Measurements from ENCODE around the gene TMEM92. TPM values are rescaled to one million over a fixed set of nuclear protein-coding genes. Genes with fewer than 3 reads are reported as not detected.

Gene TMEM92
- total and polyA plus RNA-seq, 2 of the 13 experiments (the other 11 are each of a cell fraction or from before 2014, with no cell fraction given): 0.07 TPM; not detected in 1

- TF ChIP-seq RAD51 (IDR thresholded peaks at IDR 0.05; ENCODE audit: borderline replicate concordance) (no peak), ZNF24 (IDR thresholded peaks at IDR 0.05) (peak; percentile 67; the same call in 1 of the 2 replicates), ZC3H4 (CRISPR knock-in tag; IDR thresholded peaks at IDR 0.05; ENCODE audit: borderline replicate concordance) (no peak), SNAPC2 (CRISPR knock-in tag; IDR thresholded peaks at IDR 0.05) (0 out of 2 replicates have a peak, but pooled peaks have one; percentile 52)
Observed at GRCh38 chr17:50276588-50277356, 2.5 kb downstream of the TMEM92 start (continued).

- no TSS peak for BruUV-seq (replicated peaks)
- Histone ChIP-seq H2AFZ (ENCODE audit: low read length) (no peak overlapping the region), H3K36me3 (replicated peaks in 1 of 2; ENCODE audit: control insufficient read depth in 1 of 2, insufficient read depth in 2 of 2, low read length in 2 of 2) (no peaks in the 10 kb centered on the region), H3K4me3 (replicated peaks in 1 of 3; ENCODE audit: insufficient read depth in 1 of 3, low read depth in 2 of 3, low read length in 3 of 3) (no peak overlapping the region), H3K4me2 (ENCODE audit: low read depth, low read length) (no peak overlapping the region), H3K9ac (ENCODE audit: insufficient read depth, low read depth, low read length) (no peak overlapping the region), H3K9me3 (ENCODE audit: low read length) (no peaks in the 10 kb centered on the region), H3K27me3 (ENCODE audit: control insufficient read depth in 1 of 2, insufficient read depth in 2 of 2, low read length in 2 of 2) (peaks cover 7 to 58% of the 10 kb centered on the region in 2 experiments; a peak in 4 of 5 replicates), H3K79me2 (ENCODE audit: insufficient read depth, low read length) (no peaks in the 10 kb centered on the region), H3K4me1 (ENCODE audit: insufficient read depth, low read length) (peaks cover 20% of the 10 kb centered on the region), H4K20me1 (ENCODE audit: insufficient read depth, low read length) (no peaks in the 10 kb centered on the region), H3K27ac (ENCODE audit: extremely low read length, insufficient read depth, low read length) (no peak overlapping the region)
- POLR2A ChIA-PET: no interaction called here
- 33% methylated on average over 5 of the region's 5 CpGs for WGBS (ENCODE audit: low lambda C conversion rate)
- in situ Hi-C loops (cut with HindIII; ENCODE audit: extremely low pct_ligation_motif_present, low pct_unique_long_range_greater_than_20kb): no loop called here
- FAIRE-seq (no peak), ATAC-seq (no peak), DNase-seq (ENCODE audit: low spot score) (no peak)
- CTCF ChIA-PET (ENCODE audit: low intra/inter-chr PET ratio, low total read pairs): interaction anchor here (10.8 kb wide), 1 partner anchor 77 kb away, joined by 301 read pairs; the partner anchor contains the start of gene COL1A1
- TF ChIP-seq SSRP1 (CRISPR knock-in tag; IDR thresholded peaks at IDR 0.05): no peak
- no peak for TF ChIP-seq ZC3H4 (CRISPR knock-in tag; IDR thresholded peaks at IDR 0.05; ENCODE audit: borderline replicate concordance)
- TF ChIP-seq NFYB (CRISPR knock-in tag; IDR thresholded peaks at IDR 0.05): no peak
- no peak for TF ChIP-seq NCOA1 (CRISPR knock-in tag; IDR thresholded peaks at IDR 0.05)
- TF ChIP-seq ZKSCAN5 (CRISPR knock-in tag; IDR thresholded peaks at IDR 0.05): no peak
- no peak for TF ChIP-seq ZNF460 (CRISPR knock-in tag; IDR thresholded peaks at IDR 0.05; ENCODE audit: borderline replicate concordance)
- TF ChIP-seq ZNF619 (CRISPR knock-in tag; IDR thresholded peaks at IDR 0.05): no peak
- TF ChIP-seq ZNF10 (CRISPR knock-in tag; IDR thresholded peaks at IDR 0.05; ENCODE audit: borderline replicate concordance, low read depth): no peak
- TF ChIP-seq ATAD3A (CRISPR knock-in tag; IDR thresholded peaks at IDR 0.05): no peak
- intact Hi-C loops (cut with micrococcal nuclease; ENCODE audit: unreplicated experiment): loop anchor here (2.0 kb wide), 1 partner anchor 19 kb away; no protein-coding TSS in a partner anchor
Observed at GRCh38 chr17:50277357-50277754, 3.1 kb downstream of the TMEM92 start.
